ENCODE results near the gene AGAP2.
A peak's percentile ranks its signal among the peaks of the same experiment; 100 is the strongest.

The AGAP2 gene

GRCh38 chr12:57726151-57726883 is 12.2 kb downstream of the AGAP2 start:
- Histone ChIP-seq H3K4me1 (ENCODE audit: control insufficient read depth, insufficient read depth, low read length) (no peaks in the 10 kb centered on the region), H3K9me3 (ENCODE audit: control insufficient read depth, insufficient read depth, low read depth, low read length) (no peaks in the 10 kb centered on the region), H3K27ac (ENCODE audit: extremely low read depth, low read depth, low read length) (peak overlapping the region; percentile 82), H3K36me3 (ENCODE audit: control insufficient read depth in 2 of 2, insufficient read depth in 1 of 2, low read length in 2 of 2) (peaks cover 3 to 6% of the 10 kb centered on the region in 2 experiments; a peak in 2 of 3 replicates), H3K4me3 (ENCODE audit: low read depth, low read length) (peak overlapping the region; percentile 76)
- ChIA-PET CTCF (interaction anchor here (0.6 to 4.6 kb wide), 22 partner anchors 10 to 1035 kb away, joined by 3 to 55 read pairs (median 6); partner anchors contain the start of genes ARHGEF25, OS9, TSFM and TSPAN31), POLR2A (interaction anchor here (0.6 to 2.2 kb wide), 8 partner anchors 8 to 222 kb away, joined by 3 to 15 read pairs (median 4); partner anchors contain the start of genes ARHGEF25, CDK4, EEF1AKMT3 and METTL1)
- TF ChIP-seq ZSCAN30 (tag by site-specific recombination; IDR thresholded peaks at IDR 0.05) (peak; percentile 52; the same call in 1 of the 2 replicates), ZNF530 (tag by site-specific recombination; IDR thresholded peaks at IDR 0.05; ENCODE audit: low read depth) (no peak), ZEB2 (tag by site-specific recombination; IDR thresholded peaks at IDR 0.05) (peak; percentile 95), ZFP69B (tag by site-specific recombination; IDR thresholded peaks at IDR 0.05) (0 out of 2 replicates have a peak, but pooled peaks have one; percentile 35), PRDM6 (tag by site-specific recombination; IDR thresholded peaks at IDR 0.05) (no peak), PRDM4 (tag by site-specific recombination; IDR thresholded peaks at IDR 0.05) (peak; percentile 56), ZNF501 (tag by site-specific recombination; IDR thresholded peaks at IDR 0.05) (peak; percentile 96), MEIS1 (CRISPR knock-in tag; IDR thresholded peaks at IDR 0.05; ENCODE audit: borderline replicate concordance) (no peak), ZNF24 (tag by site-specific recombination; IDR thresholded peaks at IDR 0.05) (peak; percentile 60; the same call in 1 of the 2 replicates), ZNF549 (tag by site-specific recombination; IDR thresholded peaks at IDR 0.05) (no peak), ZNF664 (tag by site-specific recombination; IDR thresholded peaks at IDR 0.05) (no peak), ZNF433 (tag by site-specific recombination; IDR thresholded peaks at IDR 0.05; ENCODE audit: low read depth) (no peak), ZNF133 (tag by site-specific recombination; IDR thresholded peaks at IDR 0.05) (no peak), ZNF473 (tag by site-specific recombination; IDR thresholded peaks at IDR 0.05) (no peak), GLI4 (tag by site-specific recombination; IDR thresholded peaks at IDR 0.05) (no peak), AEBP2 (tag by site-specific recombination; IDR thresholded peaks at IDR 0.05; ENCODE audit: borderline replicate concordance) (no peak), KLF17 (tag by site-specific recombination; IDR thresholded peaks at IDR 0.05) (peak; percentile 93), SP7 (tag by site-specific recombination; IDR thresholded peaks at IDR 0.05) (peak; percentile 88), ZNF621 (tag by site-specific recombination; IDR thresholded peaks at IDR 0.05) (no peak), ZNF645 (tag by site-specific recombination; IDR thresholded peaks at IDR 0.05) (0 out of 2 replicates have a peak, but pooled peaks have one; percentile 59), ZNF394 (tag by site-specific recombination; IDR thresholded peaks at IDR 0.05; ENCODE audit: borderline replicate concordance) (peak; percentile 54; the same call in 1 of the 2 replicates), ZNF114 (tag by site-specific recombination; IDR thresholded peaks at IDR 0.05) (no peak), ZNF140 (tag by site-specific recombination; IDR thresholded peaks at IDR 0.05) (no peak), YY2 (tag by site-specific recombination; IDR thresholded peaks at IDR 0.05) (no peak), ZNF777 (tag by site-specific recombination; IDR thresholded peaks at IDR 0.05; ENCODE audit: borderline replicate concordance) (peak; percentile 94), ZNF555 (tag by site-specific recombination; conservative IDR thresholded peaks at IDR 0.05) (no peak), ZBTB7A (tag by site-specific recombination; IDR thresholded peaks at IDR 0.05; ENCODE audit: low read depth) (peak; percentile 97), ZNF792 (tag by site-specific recombination; IDR thresholded peaks at IDR 0.05) (no peak), ZNF324 (tag by site-specific recombination; IDR thresholded peaks at IDR 0.05) (peak; percentile 82), ZNF112 (tag by site-specific recombination; IDR thresholded peaks at IDR 0.05) (no peak)
